GM12892 (cell line): ENCODE measurements around the gene EXD3.

ENCODE experiments used
- POLR2A ChIP-seq: IDR thresholded peaks from 2 replicates; pipeline ENCODE4 v1.6.1; 2011; ENCODE audit warnings: low read depth, low read length, control low read depth
- POLR2AphosphoS5 ChIP-seq: IDR thresholded peaks from 2 replicates; pipeline ENCODE4 v1.6.1; 2011; ENCODE audit warnings: low read depth, low read length, control low read depth
- TAF1 ChIP-seq: IDR thresholded peaks from 2 replicates; pipeline ENCODE4 v1.6.1; 2011; ENCODE audit warnings: low read depth, mild to moderate bottlenecking, control low read depth, low read length, borderline replicate concordance

GRCh38 chr9:137273611-137274320 is 149.2 kb downstream of the EXD3 start:
- TF ChIP-seq POLR2AphosphoS5 (no peak), TAF1 (no peak), POLR2A (no peak)
